Activated CD4-positive, CD25-positive, alpha-beta regulatory T cell treated with anti-CD3 and anti-CD28 coated beads, Interleukin-2, amount 50 U/mL, for 72 hours (primary cell): ENCODE data around the gene GNPTAB.
"Not testable (repeated sequence)": the region's sequence is repeated elsewhere in the genome, so short reads cannot be mapped to it uniquely, and the experiment has no call there.

Experiments
- DNase-seq: peaks from one replicate; pipeline ENCODE4 v3.0.0; 2021

Gene GNPTAB

DNA sequence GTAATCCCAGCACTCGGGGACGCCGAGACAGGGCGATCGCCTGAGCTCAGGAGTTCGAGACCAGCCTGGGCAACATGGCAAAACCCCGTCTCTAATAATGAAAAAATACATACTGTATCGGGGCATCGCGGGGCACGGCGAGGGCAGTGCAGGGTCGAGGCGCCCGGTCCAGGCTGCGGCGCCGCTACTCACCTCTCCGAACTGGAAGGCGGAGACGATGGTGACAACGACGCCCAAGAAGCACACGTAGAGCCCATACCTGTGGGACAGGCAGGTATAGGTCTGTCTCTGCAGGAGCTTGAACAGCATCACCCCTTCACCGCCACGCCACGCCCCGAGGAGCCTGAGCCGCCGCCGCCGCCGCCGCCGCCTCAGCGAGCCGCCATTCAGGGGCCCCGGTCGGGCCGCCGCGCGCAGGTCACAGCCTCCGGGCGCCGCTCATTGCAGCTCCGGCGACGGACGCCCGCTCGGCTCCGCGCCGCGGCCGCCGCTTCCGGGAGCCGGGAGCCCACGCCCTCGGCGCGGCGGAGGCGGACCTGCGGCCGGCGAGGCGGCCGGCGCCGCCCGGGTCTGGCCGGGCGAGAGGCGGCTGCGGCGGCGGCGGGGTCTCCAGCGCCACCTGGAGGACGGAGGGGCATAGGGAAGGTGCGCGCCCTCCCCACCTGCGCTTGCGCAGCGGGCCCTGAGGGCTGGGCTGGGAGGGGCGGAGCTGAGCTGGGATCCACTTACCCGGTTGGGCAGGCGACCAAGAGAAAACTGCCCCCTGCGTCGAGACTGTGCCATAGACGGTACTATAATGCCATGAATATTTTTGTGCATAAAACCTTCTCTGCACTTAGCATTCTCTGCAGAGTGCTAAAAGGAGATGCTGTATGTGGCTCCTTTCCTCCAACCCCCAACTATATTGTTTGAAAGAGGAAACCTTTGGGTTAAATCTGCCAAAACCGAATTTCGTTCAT, at the start of gene GNPTAB:
TSS of gene GNPTAB (minus strand) at position 593 of the 959 bp plus-strand sequence. CDS start at position 309, 284 bp downstream.
- peak; percentile 98 for DNase-seq

- DNase-seq = no peak
Measured at GRCh38 chr12:101878243-101878821, 47.6 kb upstream of the GNPTAB start.

- DNase-seq = no peak
Measured at GRCh38 chr12:101877806-101878242, 47.1 kb upstream of the GNPTAB start.

GRCh38 chr12:101876861-101877805, 46.4 kb upstream of the GNPTAB start, which contains the start of gene DRAM1:
DRAM1 (plus strand) TSS chr12:101877580; CDS start chr12:101877790, 210 bp downstream.
- DNase-seq = peak; percentile 84

DNA sequence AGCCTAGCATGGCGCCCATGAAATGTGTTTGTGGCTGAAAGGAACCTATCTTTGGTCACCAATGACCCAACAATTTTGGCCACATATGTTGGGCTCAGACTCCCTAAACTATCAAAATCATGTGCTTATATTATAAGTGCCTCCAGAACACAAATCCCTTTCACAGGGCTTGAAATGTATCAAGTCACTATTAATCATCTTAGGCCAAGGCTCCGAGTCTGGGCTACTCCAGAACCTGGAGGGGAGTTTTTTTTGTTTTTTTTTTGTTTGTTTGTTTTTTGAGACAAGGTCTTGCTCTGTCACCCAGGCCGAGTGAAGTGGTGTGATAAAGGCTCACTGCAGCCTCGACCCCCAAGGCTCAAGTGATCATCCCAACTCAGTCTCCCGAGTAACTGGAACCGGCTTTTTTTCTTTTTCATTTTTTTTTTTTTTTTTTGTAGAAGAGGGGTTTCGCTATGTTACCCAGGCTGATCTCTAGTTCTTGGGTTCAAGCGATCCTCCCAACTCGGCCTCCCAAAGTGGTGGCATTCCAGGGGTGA, 45.6 kb upstream of the GNPTAB start:
- no peak for DNase-seq

DNA sequence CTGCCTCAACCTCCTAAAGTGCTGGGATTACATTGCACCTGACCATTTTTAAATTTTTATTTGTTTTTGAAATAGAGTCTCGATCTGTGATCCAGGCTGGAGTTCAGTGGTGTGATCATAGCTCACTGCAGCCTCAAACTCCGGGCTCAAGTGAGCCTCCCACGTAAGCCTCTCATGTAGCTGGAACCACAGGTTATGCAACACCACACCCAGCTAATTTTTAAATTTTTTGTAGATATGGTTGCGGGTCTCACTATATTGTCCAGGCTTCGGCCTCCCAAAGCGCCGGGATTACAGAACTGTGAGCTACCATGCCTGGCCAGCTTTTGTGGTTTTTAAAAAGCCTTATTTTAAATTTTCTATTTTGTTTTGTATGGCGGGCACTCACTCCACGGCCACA, 44.4 kb upstream of the GNPTAB start:
- no peak for DNase-seq

DNA sequence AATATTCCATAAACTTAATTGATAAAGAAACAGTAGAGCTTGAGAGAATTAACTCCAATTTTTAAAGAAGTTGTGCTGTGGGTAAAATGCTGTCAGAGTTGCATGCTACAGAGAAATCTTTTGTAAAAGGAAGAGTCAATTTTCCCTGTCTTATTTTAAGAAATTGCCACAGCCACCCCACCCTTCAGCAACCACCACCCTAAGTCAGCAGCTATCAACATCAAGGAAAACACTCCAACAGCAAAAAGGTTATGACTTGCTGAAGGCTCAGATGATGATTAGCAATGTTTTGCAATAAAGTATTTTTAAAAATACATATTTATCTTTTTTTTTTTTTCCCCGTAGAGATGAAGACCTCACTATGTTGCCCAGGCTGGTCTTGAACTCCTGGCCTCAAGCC, 40.2 kb upstream of the GNPTAB start:
- no peak for DNase-seq

GRCh38 chr12:101867619-101868018, 36.9 kb upstream of the GNPTAB start:
- not testable (repeated sequence) for DNase-seq

- DNase-seq = no peak
Measured at GRCh38 chr12:101866615-101867373, 36.0 kb upstream of the GNPTAB start.

DNA sequence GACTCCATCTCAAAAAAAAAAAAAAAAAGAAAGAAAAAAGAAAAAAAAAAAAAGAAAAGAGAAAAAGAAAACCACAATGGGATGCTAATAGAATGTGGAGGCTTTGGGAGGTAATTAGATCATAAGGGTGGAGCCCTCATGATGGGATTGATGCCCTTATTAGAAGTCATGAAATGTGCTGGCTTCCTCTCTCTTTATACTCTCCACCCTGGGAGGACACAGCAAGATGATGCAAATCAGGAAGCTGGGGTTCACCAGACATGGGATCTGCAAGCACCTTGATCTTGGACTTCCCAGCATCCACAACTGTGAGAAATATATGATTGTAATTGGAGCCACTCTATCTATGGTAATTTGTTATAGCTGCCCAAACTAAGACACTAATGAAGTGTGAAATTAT, 33.2 kb upstream of the GNPTAB start:
- DNase-seq = no peak

DNA sequence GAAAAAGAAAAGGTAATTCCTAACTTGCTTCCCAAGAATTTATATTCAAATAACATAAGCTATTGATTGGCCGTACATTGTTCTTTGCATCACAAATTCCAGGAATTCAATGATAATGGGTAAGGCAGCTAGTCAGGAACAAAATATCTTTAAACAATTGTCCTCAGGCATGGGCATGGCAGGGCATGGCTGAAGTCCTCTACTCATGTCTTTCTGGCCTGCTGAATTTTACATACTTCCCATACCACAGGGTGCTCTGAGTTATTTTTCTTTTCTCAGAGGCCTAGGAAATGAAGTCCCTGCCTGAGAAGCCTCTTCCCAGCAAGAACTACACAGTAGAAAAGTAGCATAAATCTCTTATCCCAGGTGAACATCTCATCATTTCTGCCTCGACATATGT, 31.5 kb upstream of the GNPTAB start:
- DNase-seq = no peak

DNA sequence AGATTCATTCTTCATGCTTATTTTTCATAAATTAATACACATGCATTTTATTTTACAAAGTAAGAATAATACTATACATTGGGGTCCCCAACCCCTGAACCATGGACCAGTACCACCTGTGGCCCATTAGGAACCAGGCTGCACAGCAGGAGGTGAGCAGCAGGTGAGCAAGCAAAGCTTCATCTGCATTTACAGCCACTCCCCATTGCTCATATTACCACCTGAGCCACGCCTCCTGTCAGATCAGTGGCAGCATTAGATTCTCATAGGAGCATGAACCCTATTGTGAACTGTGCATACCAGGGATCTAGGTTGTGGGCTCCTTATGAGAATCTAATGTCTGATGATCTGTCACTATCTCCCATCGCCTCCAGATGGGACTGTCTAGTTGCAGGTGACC, 30.9 kb upstream of the GNPTAB start:
- DNase-seq = not testable (repeated sequence)

- DNase-seq = no peak
Measured at GRCh38 chr12:101859664-101860607, 29.2 kb upstream of the GNPTAB start.

DNA sequence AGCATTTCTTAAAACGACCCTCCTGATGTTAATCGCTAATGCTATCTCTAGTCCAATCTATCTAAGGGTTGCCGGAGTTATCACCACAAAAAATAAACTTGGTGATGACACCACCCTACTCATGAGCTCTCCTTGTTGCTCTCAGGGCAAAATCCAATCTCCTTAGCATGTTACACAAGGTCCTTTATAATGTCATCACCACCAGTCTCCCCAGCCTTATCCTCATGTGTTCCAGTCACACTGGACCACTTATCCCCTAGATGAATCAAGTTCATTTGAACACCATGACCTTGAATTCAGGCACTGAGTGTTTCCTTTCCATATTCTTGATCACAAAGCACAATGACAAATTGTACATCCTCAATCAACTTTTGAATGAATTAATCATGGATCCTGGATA, 27.6 kb upstream of the GNPTAB start:
- no peak for DNase-seq

DNA sequence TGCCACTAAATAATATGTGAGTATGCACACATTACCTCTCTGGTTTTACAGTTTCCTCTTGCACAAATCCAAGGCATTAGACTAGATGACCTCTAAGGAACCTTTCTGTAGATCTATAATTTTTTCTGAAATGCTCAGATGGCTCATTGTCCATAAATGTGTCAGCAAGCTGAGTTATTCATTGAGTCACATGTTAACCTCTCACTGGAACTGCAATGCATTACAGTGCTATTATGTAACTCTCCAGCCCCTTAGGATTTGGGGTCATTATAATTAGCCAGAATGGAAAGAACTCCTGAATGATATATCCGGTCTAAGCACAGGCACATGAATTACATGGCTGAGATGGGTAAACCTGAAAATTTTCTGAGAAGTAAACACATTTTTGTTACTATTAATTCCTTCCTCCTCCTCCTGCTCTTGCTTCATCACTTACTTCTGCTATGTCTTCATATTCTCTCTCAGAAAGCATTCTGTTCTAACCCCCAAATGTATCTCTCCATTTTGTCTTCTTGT, 26.3 kb upstream of the GNPTAB start:
- DNase-seq = no peak

DNA sequence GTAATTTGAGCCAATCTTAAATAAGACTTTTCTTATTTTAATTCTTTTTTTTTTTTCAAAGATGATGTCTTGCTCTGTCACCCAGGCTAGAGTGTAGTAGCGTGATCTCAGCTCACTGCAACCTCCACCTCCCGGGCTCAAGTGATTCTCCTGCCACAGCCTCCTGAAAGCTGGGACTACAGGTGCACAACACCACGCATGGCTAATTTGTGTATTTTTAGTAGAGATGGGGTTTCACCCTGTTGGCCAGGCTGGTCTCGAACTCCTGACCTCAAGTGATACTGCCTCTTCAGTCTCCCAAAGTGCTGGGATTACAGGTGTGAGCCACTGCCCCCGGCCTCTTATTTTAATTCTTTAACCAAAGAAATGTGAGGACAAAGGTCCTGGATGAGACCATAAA, 25.9 kb upstream of the GNPTAB start:
- not testable (repeated sequence) for DNase-seq

DNA sequence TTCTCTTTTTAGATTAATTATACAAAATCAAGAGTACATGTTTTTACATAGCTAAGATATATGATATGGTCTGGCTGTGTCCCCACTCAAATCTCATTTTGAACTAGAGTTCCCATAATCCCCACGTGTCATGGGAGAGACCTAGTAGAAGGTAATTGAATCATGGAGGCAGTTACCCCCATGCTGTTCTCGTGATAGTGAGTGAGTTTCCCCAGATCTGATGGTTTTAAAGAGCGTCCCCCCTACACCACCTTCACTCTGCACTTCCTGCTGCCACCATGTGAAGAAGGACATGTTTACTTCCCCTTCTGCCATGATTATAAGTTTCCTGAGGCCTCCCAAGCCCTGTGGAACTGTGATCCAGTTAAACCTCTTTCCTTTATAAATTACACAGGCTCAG, 25.2 kb upstream of the GNPTAB start:
- no peak for DNase-seq

DNA sequence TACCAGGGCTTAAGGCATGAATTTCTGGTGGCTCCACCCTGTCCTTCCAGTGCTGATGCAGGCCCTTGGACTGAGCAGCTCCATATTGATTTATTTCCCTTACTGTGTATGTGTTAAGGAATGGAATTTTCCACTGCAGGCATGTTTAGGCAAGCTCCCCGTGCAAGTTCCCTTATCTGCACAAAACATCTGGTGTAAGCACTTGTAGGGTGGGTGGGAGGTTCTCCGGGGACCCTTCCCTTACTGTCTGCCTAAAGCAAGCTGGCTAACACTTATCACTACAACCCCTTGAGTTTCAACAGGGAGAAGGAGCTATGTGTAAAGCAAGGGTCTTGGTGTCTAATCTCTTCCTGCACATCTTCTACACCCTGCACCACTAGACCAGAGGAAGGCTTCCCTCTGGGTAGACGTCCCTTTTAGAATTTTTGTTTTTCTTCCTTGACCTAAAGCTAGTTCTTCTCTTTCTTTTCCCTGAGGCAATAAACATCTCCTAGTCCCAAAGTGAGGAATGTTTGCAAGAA, 24.7 kb upstream of the GNPTAB start:
- DNase-seq = no peak

DNA sequence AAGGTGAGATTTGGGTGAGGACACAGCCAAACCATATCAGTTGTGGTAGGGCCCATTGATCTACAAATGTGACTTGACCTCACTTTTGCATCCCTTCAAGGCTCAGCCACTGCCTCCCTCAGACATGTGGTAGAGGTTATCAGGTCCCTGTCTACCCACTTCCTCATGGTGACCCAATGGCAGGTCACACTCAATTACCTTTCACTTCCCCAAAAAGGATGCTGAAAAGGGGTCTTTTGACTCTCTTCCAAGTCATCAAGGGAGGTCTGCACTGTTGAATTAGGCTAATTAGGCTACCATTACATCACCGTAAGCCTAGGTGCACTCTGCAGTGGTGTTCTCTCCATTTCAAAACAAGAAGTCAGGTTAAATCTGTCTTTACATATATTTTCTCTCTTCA, 24.0 kb upstream of the GNPTAB start:
- DNase-seq = no peak

DNA sequence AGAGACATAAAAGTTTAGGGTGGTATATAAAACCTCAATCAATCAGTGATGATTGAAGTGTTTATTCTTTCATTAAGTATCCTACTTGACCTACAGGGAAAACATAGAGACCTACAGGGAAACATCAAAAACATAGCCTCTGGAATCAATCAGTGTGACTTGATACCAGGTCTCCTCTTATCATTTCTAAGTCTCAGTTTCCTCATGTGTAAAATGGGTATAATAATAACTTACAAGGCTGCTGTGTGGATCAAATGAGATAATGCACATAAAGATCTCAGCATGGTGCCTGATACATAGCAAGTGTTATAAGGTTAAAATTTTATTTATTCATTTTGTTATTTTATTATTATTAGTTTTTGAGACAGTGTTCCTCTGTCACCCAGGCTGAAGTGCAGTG, 22.2 kb upstream of the GNPTAB start:
- no peak for DNase-seq
